Measurements from ENCODE around the gene CIB4.
A peak's percentile ranks its signal among the peaks of the same experiment; 100 is the strongest.
"Not testable (repeated sequence)": the region's sequence is repeated elsewhere in the genome, so short reads cannot be mapped to it uniquely, and the experiment has no call there.

Gene CIB4

GRCh38 chr2:26580151-26580550 is 61.0 kb downstream of the CIB4 start:
- no peak for DNase-seq

- DNase-seq = no peak
Measured at GRCh38 chr2:26579723-26580040, 61.5 kb downstream of the CIB4 start.

- no peak for DNase-seq
Measured at GRCh38 chr2:26579025-26579722, 62.0 kb downstream of the CIB4 start.

GRCh38 chr2:26578581-26578980 is 62.6 kb downstream of the CIB4 start:
- no peak for DNase-seq

GRCh38 chr2:26578113-26578458 is 63.1 kb downstream of the CIB4 start:
- no peak for DNase-seq

GRCh38 chr2:26577442-26578112 is 63.6 kb downstream of the CIB4 start:
- peak; percentile 25 for DNase-seq

- DNase-seq = peak; percentile 49
Measured at GRCh38 chr2:26576565-26577441, 64.4 kb downstream of the CIB4 start.

- DNase-seq = no peak
Measured at GRCh38 chr2:26575836-26576564, 65.2 kb downstream of the CIB4 start.

GRCh38 chr2:26574900-26575560 is 66.1 kb downstream of the CIB4 start:
- DNase-seq = no peak

- no peak for DNase-seq
Measured at GRCh38 chr2:26574066-26574899, 66.9 kb downstream of the CIB4 start.

GRCh38 chr2:26573241-26573925 is 67.8 kb downstream of the CIB4 start:
- DNase-seq = no peak

- no peak for DNase-seq
Measured at GRCh38 chr2:26572591-26572990, 68.6 kb downstream of the CIB4 start.

GRCh38 chr2:26571316-26571715 is 69.8 kb downstream of the CIB4 start:
- DNase-seq = peak; percentile 53

GRCh38 chr2:26570083-26570430 is 71.1 kb downstream of the CIB4 start:
- no peak for DNase-seq

GRCh38 chr2:26569216-26570082 is 71.7 kb downstream of the CIB4 start:
- no peak for DNase-seq

GRCh38 chr2:26568076-26568890 is 72.9 kb downstream of the CIB4 start:
- DNase-seq = no peak

GRCh38 chr2:26567534-26567933 is 73.6 kb downstream of the CIB4 start:
- no peak for DNase-seq

- DNase-seq = not testable (repeated sequence)
Measured at GRCh38 chr2:26566731-26567130, 74.4 kb downstream of the CIB4 start.

GRCh38 chr2:26566081-26566375 is 75.1 kb downstream of the CIB4 start:
- no peak for DNase-seq
